Omental fat pad (tissue), 4 donors: ENCODE data around the gene MYLK. TPM values are rescaled to one million over a fixed set of nuclear protein-coding genes. Genes with fewer than 3 reads are reported as not detected.

Experiments
- ATAC-seq: fragments of 150-250 bp; one replicate; pipeline ENCODE4 v1.9.1; 2016; ENCODE audit warnings: mild to moderate bottlenecking, moderate library complexity; ENCODE audit not compliant: low FRiP score
- DNase-seq: peaks from one replicate; pipeline ENCODE4 v3.0.0-alpha.2; 2019; ENCODE audit warnings: low spot score
- total RNA-seq, 4 donors: library from RNA; depleted of rRNA; stranded (reverse); fragments of >200 nt; gene quantifications; one replicate each; pipeline ENCODE4 v1.1.0, GENCODE V29; 2016
- TF ChIP-seq, protein P1 (sequence below), 3 donors: fragments of 450-650 bp; IDR thresholded peaks; one replicate each; pipeline ENCODE4 v1.5.1; 2016 to 2017; ENCODE audit warnings: antibody characterized with exemption in 3 of 3, mild to moderate bottlenecking in 3 of 3, moderate library complexity in 2 of 3

The MYLK gene
- total RNA-seq, 4 donors from 2014 or later = 26.8 to 188 (median 56.9) TPM

DNA sequence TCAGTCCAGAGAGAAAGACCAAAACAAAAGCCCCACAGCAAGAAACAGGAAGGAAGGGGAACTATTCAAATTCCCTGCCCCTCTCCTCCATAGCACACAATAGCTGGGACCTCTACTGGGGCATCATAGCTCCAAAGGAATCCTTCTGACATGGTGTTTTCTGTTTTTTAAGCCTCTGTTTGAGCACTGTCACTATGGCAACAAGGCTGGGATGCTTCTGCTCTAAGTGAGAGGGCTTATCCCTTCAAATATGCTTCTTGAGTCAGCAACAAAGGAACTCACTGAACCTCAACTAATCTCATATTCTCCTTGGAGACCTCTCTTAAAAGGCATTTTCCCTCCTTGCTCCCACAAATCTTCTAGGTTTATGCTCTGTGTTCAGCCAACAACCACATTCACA lies 40.5 kb downstream of the MYLK start:
- ATAC-seq (no peak), DNase-seq (no peak)
- TF ChIP-seq, protein P1, sequence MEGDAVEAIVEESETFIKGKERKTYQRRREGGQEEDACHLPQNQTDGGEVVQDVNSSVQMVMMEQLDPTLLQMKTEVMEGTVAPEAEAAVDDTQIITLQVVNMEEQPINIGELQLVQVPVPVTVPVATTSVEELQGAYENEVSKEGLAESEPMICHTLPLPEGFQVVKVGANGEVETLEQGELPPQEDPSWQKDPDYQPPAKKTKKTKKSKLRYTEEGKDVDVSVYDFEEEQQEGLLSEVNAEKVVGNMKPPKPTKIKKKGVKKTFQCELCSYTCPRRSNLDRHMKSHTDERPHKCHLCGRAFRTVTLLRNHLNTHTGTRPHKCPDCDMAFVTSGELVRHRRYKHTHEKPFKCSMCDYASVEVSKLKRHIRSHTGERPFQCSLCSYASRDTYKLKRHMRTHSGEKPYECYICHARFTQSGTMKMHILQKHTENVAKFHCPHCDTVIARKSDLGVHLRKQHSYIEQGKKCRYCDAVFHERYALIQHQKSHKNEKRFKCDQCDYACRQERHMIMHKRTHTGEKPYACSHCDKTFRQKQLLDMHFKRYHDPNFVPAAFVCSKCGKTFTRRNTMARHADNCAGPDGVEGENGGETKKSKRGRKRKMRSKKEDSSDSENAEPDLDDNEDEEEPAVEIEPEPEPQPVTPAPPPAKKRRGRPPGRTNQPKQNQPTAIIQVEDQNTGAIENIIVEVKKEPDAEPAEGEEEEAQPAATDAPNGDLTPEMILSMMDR (IDR thresholded peaks at IDR 0.05) = no peak

DNA sequence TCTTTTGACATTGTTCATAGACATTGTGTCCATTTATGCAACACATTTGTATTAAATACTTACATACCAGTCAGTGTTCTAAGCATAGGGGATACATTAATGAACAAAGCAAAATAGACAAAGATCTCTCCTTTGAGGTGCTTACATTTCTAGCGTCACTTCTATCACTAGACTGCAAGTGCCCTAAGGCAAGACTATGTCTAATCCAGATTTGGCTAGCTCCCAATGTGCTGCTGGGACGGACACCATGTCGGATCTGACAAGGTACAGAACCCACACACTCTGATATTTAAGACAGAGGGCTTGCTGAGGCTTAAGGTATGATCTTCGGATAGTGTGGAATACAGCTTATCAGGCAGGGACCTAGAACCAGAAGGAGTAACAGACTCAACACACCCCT lies 41.4 kb downstream of the MYLK start:
- ATAC-seq (no peak), DNase-seq (no peak)
- TF ChIP-seq, protein P1 (IDR thresholded peaks at IDR 0.05) = no peak

DNA sequence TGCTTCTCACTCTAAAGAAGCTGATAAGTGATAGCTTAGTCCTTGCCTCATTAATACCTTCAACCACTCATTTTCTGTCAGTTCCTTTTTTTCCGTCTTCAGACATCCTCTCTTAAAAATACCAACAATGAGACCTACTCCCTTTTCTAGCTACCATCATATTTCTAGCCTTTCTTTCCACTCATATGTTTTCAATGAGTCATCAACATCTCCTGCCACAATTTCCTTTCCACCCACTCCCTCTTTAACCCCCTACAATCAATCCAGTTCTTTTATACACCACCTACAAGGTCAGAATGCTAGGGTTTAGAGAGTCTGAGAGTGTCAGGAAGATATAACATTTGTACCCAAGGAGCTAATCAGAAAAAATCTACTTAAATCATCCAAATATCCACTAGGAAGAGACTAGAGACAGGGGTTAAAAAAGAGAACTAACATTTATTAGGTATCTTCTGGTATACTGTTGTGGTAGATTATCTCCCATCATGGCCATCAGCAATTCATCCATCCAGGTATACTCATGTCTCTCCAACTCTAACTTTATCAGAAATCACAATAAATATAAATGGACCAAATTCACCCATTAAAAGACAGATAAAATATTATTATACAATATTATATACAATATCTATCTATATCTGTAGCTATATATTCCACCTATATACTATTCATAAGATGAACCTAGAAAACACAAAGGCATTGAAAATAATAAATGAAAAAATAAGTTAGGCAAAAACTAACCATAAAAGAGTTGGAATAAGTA lies 42.5 kb downstream of the MYLK start:
- no peak for ATAC-seq
- DNase-seq = no peak
- TF ChIP-seq, protein P1 (IDR thresholded peaks at IDR 0.05) = no peak

DNA sequence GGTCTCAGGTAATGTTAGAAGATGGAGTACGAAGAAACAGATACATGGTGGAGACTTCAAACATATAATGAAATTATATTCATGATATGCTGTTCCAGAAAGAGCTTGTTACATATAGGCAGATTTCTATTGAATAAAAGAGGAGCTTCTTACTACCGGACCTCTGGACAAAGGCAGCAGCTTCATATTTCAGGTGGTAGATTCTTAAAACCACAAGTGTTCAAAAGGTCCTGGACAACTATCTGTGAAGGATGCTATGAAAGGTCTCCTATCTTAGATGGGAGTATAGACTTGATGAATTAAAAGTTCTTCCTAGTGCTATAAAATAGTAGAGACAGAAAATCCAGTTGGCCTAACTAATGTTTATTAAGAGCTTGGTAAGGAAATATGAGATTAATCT lies 43.2 kb downstream of the MYLK start:
- TF ChIP-seq, protein P1 (IDR thresholded peaks at IDR 0.05) = no peak
- ATAC-seq = no peak
- no peak for DNase-seq

DNA sequence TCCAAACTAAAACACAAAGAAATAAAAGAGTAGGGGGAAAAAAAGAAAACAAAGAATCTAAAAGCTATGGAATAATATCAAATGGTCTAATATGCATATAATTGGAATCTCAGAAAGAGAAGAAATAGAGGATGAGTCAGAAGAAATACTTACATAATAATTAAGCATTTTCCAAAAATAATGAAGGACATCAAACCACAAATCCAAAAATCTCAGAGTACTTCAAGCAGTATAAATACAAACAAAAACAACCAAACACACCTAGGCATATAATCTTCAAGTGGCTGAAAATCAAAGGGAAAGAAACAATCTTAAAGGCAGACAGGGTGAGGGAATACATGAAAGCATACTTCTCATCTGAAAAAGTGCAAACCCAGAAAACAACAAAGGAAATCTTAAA lies 46.3 kb downstream of the MYLK start:
- DNase-seq (no peak), ATAC-seq (no peak)
- TF ChIP-seq, protein P1 (IDR thresholded peaks at IDR 0.05) = no peak

DNA sequence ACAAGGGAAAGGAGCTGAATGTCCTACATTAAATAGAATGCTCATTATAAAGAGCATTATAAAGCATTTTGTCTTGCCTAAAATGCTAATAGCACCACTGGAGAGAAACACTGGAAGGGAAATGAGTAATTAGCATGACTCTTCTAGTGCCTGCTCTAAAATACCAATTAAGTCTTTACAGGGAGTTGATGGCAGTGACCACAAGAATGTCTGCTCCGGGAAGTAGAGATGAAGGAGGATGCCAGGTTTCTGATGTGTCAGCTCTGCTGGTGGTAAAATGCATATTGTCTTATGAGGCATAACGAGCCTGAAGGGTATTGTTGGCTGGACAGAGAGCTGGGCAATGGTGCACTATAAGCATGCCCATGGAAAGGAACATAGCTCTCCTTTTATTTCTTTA lies 49.5 kb downstream of the MYLK start:
- DNase-seq (no peak), ATAC-seq (no peak)
- TF ChIP-seq, protein P1 (IDR thresholded peaks at IDR 0.05) = no peak

DNA sequence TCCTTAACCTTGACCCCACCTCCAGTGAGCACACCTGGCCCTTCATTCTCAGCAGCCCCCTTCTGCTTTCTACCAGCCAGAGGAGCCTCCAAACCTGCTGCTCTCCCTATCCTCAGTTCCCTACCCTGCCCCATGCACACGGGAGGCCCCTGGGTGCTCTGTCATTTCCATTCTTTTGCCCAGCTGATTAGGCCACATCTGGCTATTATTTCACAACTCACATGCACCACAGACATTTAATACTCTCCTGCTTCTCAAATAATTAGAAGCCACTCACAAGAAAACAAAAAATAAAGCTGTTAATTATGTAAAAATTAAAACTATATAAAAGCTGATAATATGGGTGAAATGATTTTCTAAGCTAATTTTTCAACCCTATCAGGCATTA lies 50.7 kb downstream of the MYLK start:
- TF ChIP-seq, protein P1 (IDR thresholded peaks at IDR 0.05) = no peak
- no peak for DNase-seq
- ATAC-seq = no peak
